Esophagus (tissue), 2 donors: Measurements from ENCODE around the gene NACC1. TPM values are rescaled to one million over a fixed set of nuclear protein-coding genes. Genes with fewer than 3 reads are reported as not detected.
A peak's percentile ranks its signal among the peaks of the same experiment; 100 is the strongest.

Source experiments
- H3K27ac ChIP-seq, 2 donors: one replicate each; pipeline ENCODE4 v1.5.1; 2013; ENCODE audit warnings: low read depth in 2 of 2, mild to moderate bottlenecking in 2 of 2, inconsistent platforms in 1 of 2, low read length in 1 of 2, moderate library complexity in 1 of 2
- H3K27me3 ChIP-seq, 2 donors: one replicate each; pipeline ENCODE4 v1.6.1; 2013; ENCODE audit warnings: low read length in 2 of 2, control low read depth in 1 of 2, mild to moderate bottlenecking in 1 of 2; ENCODE audit not compliant: insufficient read depth in 2 of 2, control insufficient read depth in 1 of 2
- H3K36me3 ChIP-seq, 2 donors: one replicate each; pipeline ENCODE4 v1.6.1; 2013; ENCODE audit warnings: low read length in 1 of 2; ENCODE audit not compliant: control insufficient read depth in 2 of 2, insufficient read depth in 2 of 2
- H3K4me1 ChIP-seq, 2 donors: one replicate each; pipeline ENCODE4 v1.6.1; 2013; ENCODE audit warnings: low read length in 1 of 2; ENCODE audit not compliant: control insufficient read depth in 2 of 2, insufficient read depth in 2 of 2
- H3K4me3 ChIP-seq, 2 donors: one replicate each; pipeline ENCODE4 v1.5.1; 2013; ENCODE audit warnings: low read length in 2 of 2, mild to moderate bottlenecking in 2 of 2, low read depth in 1 of 2, moderate library complexity in 1 of 2
- H3K9me3 ChIP-seq, 2 donors: one replicate each; pipeline ENCODE4 v1.6.1; 2013; ENCODE audit warnings: mild to moderate bottlenecking in 2 of 2, low read depth in 1 of 2, low read length in 1 of 2, moderate library complexity in 1 of 2; ENCODE audit not compliant: control insufficient read depth in 2 of 2, insufficient read depth in 1 of 2
- whole genome bisulfite sequencing, 2 donors: extraction: QIAGEN DNeasy Blood & Tissue Kit; methylation state at CpG; one replicate each; pipeline ENCODE4 v1.1.7; 2013; 5-methylcytosine and 5-hydroxymethylcytosine counted together
- polyA plus RNA-seq, 2 donors: library from polyadenylated mRNA; stranded (reverse); fragments of 200-250 nt; gene quantifications; one replicate each; pipeline ENCODE4 v1.2.3, GENCODE V29; 2013
- donor health status: healthy with polysubstance abuse.
- donor health status: Bipolar disorder and iron deficiency.

Gene NACC1
- polyA plus RNA-seq, 2 donors: 19.5 to 39.4 TPM

DNA sequence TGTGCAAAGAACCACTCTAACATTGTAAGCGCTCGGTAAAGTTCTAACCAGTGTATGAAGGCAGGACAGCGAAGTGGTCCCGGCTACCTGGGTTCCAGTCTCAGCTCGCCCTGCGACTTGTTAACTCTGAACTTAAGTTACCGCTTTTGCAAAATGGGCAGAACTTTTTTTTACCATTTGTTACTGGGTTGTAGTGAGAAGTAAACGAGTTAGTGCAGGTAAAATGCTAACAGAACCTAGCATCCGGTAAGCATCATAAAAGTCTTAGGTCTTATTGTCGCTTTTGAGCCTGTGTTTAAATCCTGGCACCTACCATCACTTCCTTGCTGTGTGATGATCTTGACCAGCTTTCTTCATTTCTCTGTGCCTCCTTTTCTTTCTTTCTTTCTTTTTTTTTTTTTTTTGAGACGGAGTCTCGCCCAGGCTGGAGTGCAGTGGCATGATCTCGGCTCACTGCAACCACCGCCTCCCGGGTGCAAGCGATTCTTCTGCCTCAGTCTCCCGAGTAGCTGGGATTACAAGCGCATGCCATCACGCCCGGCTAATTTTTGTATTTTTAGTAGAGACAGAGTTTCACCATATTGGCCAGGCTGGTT is 790 bp upstream of the NACC1 start:
- Histone ChIP-seq H3K4me1 (peaks cover 11 to 13% of the 10 kb centered on the region in 2 donors), H3K27me3 (no peaks in the 10 kb centered on the region), H3K4me3 (peak overlapping the region; percentile 80 to 89), H3K27ac (peak overlapping the region; percentile 83 to 91), H3K36me3 (peaks cover 4 to 10% of the 10 kb centered on the region in 2 donors), H3K9me3 (no peaks in the 10 kb centered on the region)
- 5 to 10% methylated on average over 20 of the region's 20 CpGs for whole genome bisulfite sequencing, 2 donors

DNA sequence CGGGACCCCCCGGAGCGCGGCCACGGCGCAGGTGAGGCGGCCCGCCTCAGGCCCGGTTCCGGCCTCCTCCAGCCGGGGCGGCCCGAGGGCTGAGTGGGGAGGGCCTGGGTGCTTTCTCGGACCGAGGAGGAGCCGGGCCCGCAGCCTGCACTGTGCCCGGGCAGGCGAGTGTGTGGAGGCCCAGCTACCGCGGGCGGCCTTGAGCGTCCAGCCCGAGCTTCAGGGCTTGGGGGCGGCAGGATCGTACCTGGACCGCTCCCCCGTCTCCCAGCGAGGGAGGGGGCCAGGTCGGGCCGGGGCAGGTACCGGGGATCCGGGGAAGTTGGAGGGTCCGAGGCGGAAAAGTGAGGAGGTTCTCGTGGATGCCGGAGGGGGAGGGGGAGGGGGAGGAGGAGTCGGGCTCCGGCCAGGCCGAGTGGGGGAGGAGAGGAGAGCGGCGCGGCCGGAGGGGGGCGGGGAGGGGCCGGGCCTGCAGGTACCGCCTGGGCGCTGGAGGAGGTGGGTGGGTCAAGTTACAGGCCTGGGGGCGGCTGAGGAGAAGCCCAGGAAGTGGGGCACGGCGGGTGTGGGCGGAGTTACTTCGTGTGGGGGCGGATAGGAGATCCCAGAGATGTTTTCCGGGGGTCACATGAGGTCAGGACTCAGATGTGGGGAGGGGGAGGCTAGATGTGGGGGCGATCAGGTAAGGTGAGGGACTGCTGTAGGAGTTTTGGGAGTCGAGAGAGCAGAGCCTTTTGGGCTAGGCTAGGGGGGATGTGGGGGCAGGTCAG is 545 bp downstream of the NACC1 start:
- Histone ChIP-seq H3K36me3 (peaks cover 0 to 5% of the 10 kb centered on the region in 2 donors), H3K4me1 (peaks cover 11 to 13% of the 10 kb centered on the region in 2 donors), H3K27ac (peak overlapping the region; percentile 57 to 68), H3K9me3 (no peaks in the 10 kb centered on the region), H3K4me3 (peak overlapping the region; percentile 89 to 100), H3K27me3 (no peaks in the 10 kb centered on the region)
- WGBS, 2 donors: 0 to 1% methylated on average over 29 to 57 of the region's 57 CpGs

DNA sequence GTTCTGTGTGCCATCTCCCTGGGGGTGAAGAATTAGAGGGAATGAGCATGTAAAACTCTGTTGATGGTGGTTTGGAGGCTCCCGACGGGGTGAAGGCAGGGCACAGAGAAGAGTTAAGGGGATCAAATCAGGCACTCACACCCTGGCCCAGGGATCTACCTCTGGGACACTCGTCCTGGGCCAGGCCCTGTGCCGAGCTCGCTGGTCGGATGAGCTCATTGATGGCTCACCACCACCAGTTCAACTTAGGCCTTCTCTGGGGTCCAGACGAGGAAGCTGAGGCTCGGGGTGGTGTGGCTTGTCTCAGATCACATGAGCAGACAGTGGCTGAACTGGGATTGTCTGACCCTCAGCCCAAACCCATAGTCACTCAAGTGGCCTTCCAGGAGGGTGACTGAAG is 1.6 kb downstream of the NACC1 start:
- peak overlapping the region; percentile 14 to 89 for H3K4me3 ChIP-seq
- WGBS, 2 donors: 64 to 68% methylated on average over 8 of the region's 8 CpGs
- peak overlapping the region; percentile 8 to 57 for H3K27ac ChIP-seq
- H3K27me3 ChIP-seq: no peaks in the 10 kb centered on the region
- H3K9me3 ChIP-seq: no peaks in the 10 kb centered on the region
- peaks cover 11 to 13% of the 10 kb centered on the region in 2 donors for H3K4me1 ChIP-seq
- peaks cover 0 to 5% of the 10 kb centered on the region in 2 donors for H3K36me3 ChIP-seq

DNA sequence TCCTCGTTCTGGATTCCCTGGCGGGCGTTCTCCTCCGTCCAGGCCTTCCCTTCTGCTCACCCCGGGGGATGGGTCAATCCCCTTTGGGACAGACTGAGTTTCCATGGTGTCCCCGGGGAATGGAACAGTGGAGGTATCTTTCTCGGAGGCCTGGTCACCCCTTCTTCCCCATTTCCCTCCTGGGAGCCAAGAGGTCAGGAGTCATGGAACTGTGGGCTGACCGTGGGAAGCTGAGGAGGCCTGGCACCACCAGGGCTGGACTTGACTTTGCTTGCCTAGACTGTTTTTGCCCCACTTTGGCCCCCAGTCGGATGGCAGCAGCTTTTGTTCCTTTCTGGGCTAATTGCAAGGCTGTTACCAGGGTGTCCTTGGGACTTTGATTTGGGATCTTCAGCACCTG is 2.0 kb downstream of the NACC1 start:
- Histone ChIP-seq H3K27me3 (no peaks in the 10 kb centered on the region), H3K4me1 (peaks cover 11 to 13% of the 10 kb centered on the region in 2 donors), H3K4me3 (no peak overlapping the region), H3K27ac (no peak overlapping the region), H3K9me3 (no peaks in the 10 kb centered on the region), H3K36me3 (peaks cover 0 to 5% of the 10 kb centered on the region in 2 donors)
- WGBS, 2 donors: 77 to 81% methylated on average over 9 of the region's 9 CpGs

DNA sequence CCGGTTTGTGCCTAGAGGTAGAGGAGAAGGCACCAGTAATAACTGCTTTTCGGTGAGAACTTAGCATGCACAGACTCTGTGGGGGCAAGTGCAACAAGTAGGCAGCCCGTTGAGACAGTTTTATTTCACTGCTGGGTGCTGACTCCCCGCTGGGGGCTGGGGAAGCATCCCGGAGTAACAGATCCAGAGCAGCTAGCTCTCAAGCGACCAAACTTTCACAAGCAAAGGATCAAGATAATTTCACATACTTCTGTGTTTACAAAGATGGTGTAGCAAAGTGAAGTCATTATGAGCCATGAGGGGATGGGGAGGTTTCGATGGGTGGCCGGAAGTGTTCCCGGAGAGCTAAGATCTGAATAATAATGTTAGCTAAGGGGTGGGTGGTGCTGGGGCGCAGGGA is 2.8 kb downstream of the NACC1 start:
- Histone ChIP-seq H3K4me1 (peaks cover 8 to 12% of the 10 kb centered on the region in 2 donors), H3K36me3 (peaks cover 0 to 5% of the 10 kb centered on the region in 2 donors), H3K4me3 (no peak overlapping the region), H3K9me3 (no peaks in the 10 kb centered on the region), H3K27ac (no peak overlapping the region), H3K27me3 (no peaks in the 10 kb centered on the region)
- WGBS, 2 donors: 75 to 77% methylated on average over 10 of the region's 10 CpGs

DNA sequence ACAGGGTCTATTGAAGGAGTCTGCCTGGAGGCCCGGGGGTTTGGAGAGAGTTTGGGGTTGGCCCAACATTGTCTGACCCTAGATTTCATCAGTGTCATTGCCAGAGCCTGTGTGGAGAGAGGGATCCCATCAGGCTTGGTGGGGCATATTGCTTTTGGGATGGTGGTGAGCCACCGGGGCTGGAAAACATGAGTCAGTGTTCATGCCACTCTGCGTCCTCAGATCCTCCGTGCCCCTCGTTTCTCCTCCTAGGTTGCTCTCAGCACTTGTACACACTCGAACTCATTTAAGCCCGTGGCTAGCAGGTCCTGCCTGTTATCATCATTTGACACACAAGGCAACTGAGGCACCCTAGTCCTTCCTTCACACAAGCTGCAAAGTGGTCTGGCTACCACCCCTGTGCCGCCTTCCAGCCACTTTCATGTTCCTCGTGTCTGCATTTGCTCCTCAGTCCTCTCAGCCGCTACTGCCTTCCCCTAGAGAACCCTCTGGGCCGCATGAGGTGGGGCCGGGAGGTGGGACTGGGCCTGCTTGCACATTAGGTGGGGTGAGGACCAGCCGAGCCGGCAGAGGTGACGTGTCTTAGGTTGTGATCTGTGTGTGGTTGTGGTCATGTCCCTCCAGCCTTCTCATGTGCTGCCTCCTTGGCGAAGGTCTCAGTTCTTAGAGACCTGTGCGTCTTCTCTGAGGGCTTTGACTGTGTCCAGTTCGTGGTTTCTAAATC is 3.6 kb downstream of the NACC1 start:
- 71 to 80% methylated on average over 18 of the region's 18 CpGs for WGBS, 2 donors
- H3K4me1 ChIP-seq: peaks cover 8 to 11% of the 10 kb centered on the region in 2 donors
- H3K27ac ChIP-seq: no peak overlapping the region

DNA sequence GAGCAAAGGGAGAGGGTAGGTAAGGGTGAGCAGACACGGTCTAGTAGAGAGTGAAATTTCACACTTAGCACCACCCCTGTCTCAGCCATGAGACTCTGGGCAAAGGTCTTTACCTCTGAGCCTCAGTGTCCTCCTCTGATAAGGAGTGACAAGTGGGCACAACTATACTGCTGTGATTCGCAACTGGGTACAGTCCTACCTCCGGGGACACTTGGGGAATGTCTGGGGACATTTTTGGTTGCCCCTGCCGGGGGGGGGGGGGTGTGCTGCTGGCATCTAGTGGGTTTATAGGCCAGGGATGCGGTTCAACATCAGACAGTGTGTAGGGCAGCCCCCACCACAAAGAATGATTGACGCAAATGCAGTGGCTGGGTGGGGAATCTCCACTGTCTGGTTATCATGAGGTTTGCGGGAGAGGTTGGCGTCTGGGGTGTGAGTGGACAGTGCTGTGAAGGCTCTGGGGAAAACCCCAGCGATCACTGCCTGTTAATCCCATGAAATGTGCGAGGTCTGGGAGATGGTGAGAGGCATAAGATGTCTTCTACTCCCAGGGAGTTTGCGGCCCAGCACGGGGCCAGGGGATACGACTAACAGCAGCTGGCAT is 4.3 kb downstream of the NACC1 start:
- Histone ChIP-seq H3K27ac (no peak overlapping the region), H3K36me3 (peaks cover 3 to 9% of the 10 kb centered on the region in 2 donors), H3K4me3 (no peak overlapping the region), H3K9me3 (no peaks in the 10 kb centered on the region), H3K27me3 (no peaks in the 10 kb centered on the region), H3K4me1 (peaks cover 8 to 11% of the 10 kb centered on the region in 2 donors)
- 75 to 78% methylated on average over 13 of the region's 13 CpGs for WGBS, 2 donors

More for the DNA sequence above, 3.6 kb downstream of the NACC1 start:
- H3K9me3 ChIP-seq: no peaks in the 10 kb centered on the region
- peaks cover 3 to 9% of the 10 kb centered on the region in 2 donors for H3K36me3 ChIP-seq
- H3K4me3 ChIP-seq: no peak overlapping the region
- no peaks in the 10 kb centered on the region for H3K27me3 ChIP-seq

DNA sequence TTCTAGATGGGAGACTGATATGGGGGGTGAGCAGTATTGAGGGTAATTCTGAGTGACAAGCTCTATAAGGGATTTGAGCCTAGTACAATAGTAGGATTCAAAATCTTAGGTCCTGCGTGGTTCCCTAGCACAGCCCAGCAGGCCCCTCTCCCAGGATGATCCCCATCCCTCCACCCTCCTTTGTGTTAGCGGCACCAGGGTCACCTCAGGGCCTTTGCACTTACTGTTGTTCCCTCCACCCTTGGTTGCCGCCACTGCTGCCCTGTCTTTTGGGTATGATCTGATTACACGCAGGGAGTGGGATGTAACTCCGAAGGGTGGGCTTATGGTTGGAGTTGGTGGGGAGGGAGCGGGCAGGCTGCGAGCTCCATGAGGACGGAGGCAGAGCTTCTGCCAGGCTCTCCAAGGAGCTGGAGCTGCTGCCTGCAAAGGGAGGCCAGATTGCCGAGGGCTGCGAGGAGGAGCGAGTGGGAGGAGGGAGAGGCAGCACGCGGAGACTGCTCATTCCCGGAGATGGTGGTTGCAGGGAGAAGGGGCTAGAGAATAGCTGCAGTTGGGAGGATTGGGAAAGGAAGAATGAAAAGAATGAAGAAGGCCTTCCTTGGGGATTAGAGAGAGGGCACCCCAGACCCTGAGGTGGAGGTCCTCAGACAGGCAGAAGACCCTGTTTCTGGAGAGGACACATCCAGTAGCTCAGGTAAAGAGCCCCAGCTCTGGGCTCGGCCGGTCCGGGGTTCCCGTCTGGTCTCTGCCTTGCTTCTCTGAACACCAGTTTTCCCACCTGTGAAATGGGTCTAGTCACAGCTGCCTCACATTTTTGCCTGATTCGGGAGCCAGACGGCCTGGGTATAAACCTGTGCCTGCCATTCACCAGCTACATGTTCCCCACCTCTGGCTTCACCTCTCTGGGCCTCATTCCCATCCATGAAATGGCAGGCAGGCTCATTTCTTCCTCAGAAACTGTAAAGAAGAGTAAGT is 5.2 kb downstream of the NACC1 start:
- Histone ChIP-seq H3K4me1 (peaks cover 8 to 11% of the 10 kb centered on the region in 2 donors), H3K4me3 (no peak overlapping the region), H3K27ac (no peak overlapping the region), H3K27me3 (no peaks in the 10 kb centered on the region), H3K9me3 (no peaks in the 10 kb centered on the region), H3K36me3 (peaks cover 3 to 9% of the 10 kb centered on the region in 2 donors)
- 91 to 93% methylated on average over 20 of the region's 20 CpGs for WGBS, 2 donors
